Measurements from ENCODE around the gene TM4SF20. TPM values are rescaled to one million over a fixed set of nuclear protein-coding genes. Genes with fewer than 3 reads are reported as not detected.

TM4SF20 gene
- total and polyA plus RNA-seq, 10 of the 15 experiments (the other 5 are each of a cell fraction or from before 2014, with no cell fraction given): 0.04 to 0.07 TPM; not detected in 8

GRCh38 chr2:227368574-227368973 is 10.5 kb downstream of the TM4SF20 start:
- DNase-seq (ENCODE audit: low read depth, low spot score) (no peak), ATAC-seq (no peak), FAIRE-seq (no peak)
- H3K27ac ChIP-seq (ENCODE audit: control insufficient read depth, insufficient read depth): no peak overlapping the region
- H4K20me1 ChIP-seq (ENCODE audit: control insufficient read depth, insufficient read depth): no peaks in the 10 kb centered on the region
- H2AFZ ChIP-seq (ENCODE audit: control insufficient read depth, low read depth, low read length): no peak overlapping the region
- no peaks in the 10 kb centered on the region for H3K4me1 ChIP-seq (ENCODE audit: control insufficient read depth, insufficient read depth, low read length)
- no peak overlapping the region for H3K4me3 ChIP-seq
- H3K27me3 ChIP-seq (replicated peaks in 1 of 2; ENCODE audit: control insufficient read depth in 2 of 2, insufficient read depth in 2 of 2, low read length in 1 of 2): no peaks in the 10 kb centered on the region
- H3K79me2 ChIP-seq (ENCODE audit: control insufficient read depth, insufficient read depth, low read length): no peaks in the 10 kb centered on the region
- ChIA-PET SMC1A (ENCODE audit: uncharacterized antibody, unreplicated experiment) (no interaction called here), CTCF (no interaction called here), RAD21 (ENCODE audit: unreplicated experiment) (no interaction called here), POLR2A (no interaction called here)
- TF ChIP-seq RUNX3 (IDR thresholded peaks at IDR 0.05; ENCODE audit: low read length) (no peak), CBX5 (IDR thresholded peaks at IDR 0.05; ENCODE audit: low read depth) (no peak), POLR2AphosphoS5 (IDR thresholded peaks at IDR 0.05; ENCODE audit: low read length) (no peak), MXI1 (IDR thresholded peaks at IDR 0.05; ENCODE audit: low read depth, low read length) (no peak), RFX5 (IDR thresholded peaks at IDR 0.05; ENCODE audit: low read depth, low read length) (no peak), ZNF274 (IDR thresholded peaks at IDR 0.05; ENCODE audit: insufficient read depth, insufficient read length) (no peak), SP1 (IDR thresholded peaks at IDR 0.05; ENCODE audit: low read depth, low read length) (no peak), NFXL1 (IDR thresholded peaks at IDR 0.05; ENCODE audit: borderline replicate concordance) (no peak), DPF2 (IDR thresholded peaks at IDR 0.05) (no peak), NRF1 (conservative IDR thresholded peaks at IDR 0.05; ENCODE audit: low read depth, low read length) (no peak)
- H3K9me3 ChIP-seq (replicated peaks; ENCODE audit: control insufficient read depth, insufficient read depth, low read length): no peaks in the 10 kb centered on the region
- no TSS peak for BruUV-seq (replicated peaks)
- H3K4me2 ChIP-seq (ENCODE audit: control insufficient read depth, insufficient read depth): no peak overlapping the region
- no peaks in the 10 kb centered on the region for H3K36me3 ChIP-seq (ENCODE audit: control insufficient read depth in 2 of 2, insufficient read depth in 2 of 2, low read length in 1 of 2)
- in situ Hi-C loops (cut with MboI) (no loop called here), intact Hi-C loops (cut with micrococcal nuclease; ENCODE audit: unreplicated experiment) (no loop called here)
- WGBS (ENCODE audit: insufficient coverage, insufficient replicate concordance, low lambda C conversion rate, missing lambda C conversion rate): 77% methylated on average over 5 of the region's 5 CpGs
- H3K9ac ChIP-seq (ENCODE audit: control insufficient read depth, insufficient read depth, low read length): no peak overlapping the region

GRCh38 chr2:227367427-227367795 is 11.7 kb downstream of the TM4SF20 start:
- H3K79me2 ChIP-seq (ENCODE audit: control insufficient read depth, insufficient read depth, low read length): no peaks in the 10 kb centered on the region
- in situ Hi-C loops (cut with MboI) (no loop called here), intact Hi-C loops (cut with micrococcal nuclease; ENCODE audit: unreplicated experiment) (no loop called here)
- no peak overlapping the region for H3K9ac ChIP-seq (ENCODE audit: control insufficient read depth, insufficient read depth, low read length)
- no peak for TF ChIP-seq RAD21 (IDR thresholded peaks at IDR 0.05; ENCODE audit: insufficient read depth, low read depth, low read length)
- no peak for TF ChIP-seq TCF7 (IDR thresholded peaks at IDR 0.05; ENCODE audit: borderline replicate concordance)
- no peak for TF ChIP-seq YBX1 (IDR thresholded peaks at IDR 0.05)
- TF ChIP-seq CHD4 (IDR thresholded peaks at IDR 0.05): no peak
- no peak for TF ChIP-seq SPI1 (IDR thresholded peaks at IDR 0.05; ENCODE audit: borderline replicate concordance, insufficient read depth, low read depth, low read length)
- no peak for TF ChIP-seq STAT3 (IDR thresholded peaks at IDR 0.05; ENCODE audit: low read depth, low read length)
- no peak for TF ChIP-seq ELK1 (IDR thresholded peaks at IDR 0.05; ENCODE audit: low read depth, low read length)
- no peak for TF ChIP-seq ZZZ3 (IDR thresholded peaks at IDR 0.05; ENCODE audit: control insufficient read depth, insufficient read length, low read depth)
- no peak for TF ChIP-seq ZNF274 (IDR thresholded peaks at IDR 0.05; ENCODE audit: insufficient read depth, insufficient read length)
- TF ChIP-seq CREB1 (IDR thresholded peaks at IDR 0.05; ENCODE audit: low read depth): no peak
- no peak for TF ChIP-seq NFYB (IDR thresholded peaks at IDR 0.05; ENCODE audit: insufficient read depth, low read depth, low read length)
- DNase-seq (ENCODE audit: low read depth, low spot score) (no peak), FAIRE-seq (no peak), ATAC-seq (no peak)
- H2AFZ ChIP-seq (ENCODE audit: control insufficient read depth, low read depth, low read length): no peak overlapping the region
- no peaks in the 10 kb centered on the region for H3K4me1 ChIP-seq (ENCODE audit: control insufficient read depth, insufficient read depth, low read length)
- H3K4me2 ChIP-seq (ENCODE audit: control insufficient read depth, insufficient read depth): no peak overlapping the region
- H3K9me3 ChIP-seq (replicated peaks; ENCODE audit: control insufficient read depth, insufficient read depth, low read length): no peaks in the 10 kb centered on the region
- 93% methylated on average over 3 of the region's 3 CpGs for WGBS (ENCODE audit: insufficient coverage, insufficient replicate concordance, low lambda C conversion rate, missing lambda C conversion rate)
- ChIA-PET POLR2A (interaction anchor here (0.7 kb wide), 1 partner anchor 118 kb away, joined by 3 read pairs; no protein-coding TSS in a partner anchor), SMC1A (ENCODE audit: uncharacterized antibody, unreplicated experiment) (no interaction called here), RAD21 (ENCODE audit: unreplicated experiment) (no interaction called here), CTCF (no interaction called here)
- H3K4me3 ChIP-seq: no peak overlapping the region
- BruUV-seq (replicated peaks): no TSS peak
- H3K36me3 ChIP-seq (ENCODE audit: control insufficient read depth in 2 of 2, insufficient read depth in 2 of 2, low read length in 1 of 2): no peaks in the 10 kb centered on the region
- H3K27me3 ChIP-seq (replicated peaks in 1 of 2; ENCODE audit: control insufficient read depth in 2 of 2, insufficient read depth in 2 of 2, low read length in 1 of 2): no peaks in the 10 kb centered on the region
- H3K27ac ChIP-seq (ENCODE audit: control insufficient read depth, insufficient read depth): no peak overlapping the region
- H4K20me1 ChIP-seq (ENCODE audit: control insufficient read depth, insufficient read depth): no peaks in the 10 kb centered on the region

Measured in GM12878 (cell line).